NCI-H748 (cell line): ENCODE measurements around the gene PRR11.
A peak's percentile ranks its signal among the peaks of the same experiment; 100 is the strongest.
"Not testable (repeated sequence)": the region's sequence is repeated elsewhere in the genome, so short reads cannot be mapped to it uniquely, and the experiment has no call there.

Experiments used
- DNase-seq: peaks from one replicate; lab custom pipeline; 2025; ENCODE audit not compliant: unreplicated experiment; lab: John Stamatoyannopoulos, UW

PRR11 gene

DNA sequence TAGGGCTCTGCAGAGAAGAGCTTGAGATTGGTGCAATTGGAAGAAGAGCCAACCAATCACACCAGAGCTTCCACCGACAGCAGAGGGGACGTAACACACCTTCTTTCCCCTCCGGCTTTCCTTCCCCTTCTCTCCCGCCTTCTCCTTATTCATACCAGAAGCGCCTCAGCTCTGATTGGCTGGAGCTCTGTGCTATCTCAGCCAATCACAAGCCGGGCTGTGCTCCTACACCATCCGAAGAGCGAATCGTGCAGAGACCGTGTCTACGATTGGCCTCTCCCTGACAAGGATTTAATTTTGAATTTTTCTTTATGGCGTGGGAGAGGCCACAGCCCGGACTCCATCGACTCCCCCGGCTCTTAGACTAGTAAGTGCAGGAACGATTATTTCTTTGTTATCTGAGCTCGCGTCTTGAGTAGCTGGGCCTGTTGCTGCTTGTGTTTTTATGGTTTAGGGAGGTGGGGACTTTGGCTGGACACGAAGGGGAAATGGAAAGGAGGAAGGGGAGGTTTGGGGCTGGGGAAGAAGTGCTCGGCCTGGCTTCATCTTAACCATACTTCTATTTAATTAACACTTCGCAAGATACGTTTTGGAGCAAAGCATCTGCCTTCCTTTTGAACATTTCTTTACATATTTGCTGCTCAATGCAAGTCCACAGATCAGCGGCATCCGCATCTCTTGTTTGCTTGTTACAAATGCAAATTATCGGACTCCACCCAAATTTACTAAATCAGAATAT is at the start of gene PRR11:
TSS of gene PRR11 (plus strand) at position 308 of the 739 bp plus-strand sequence. CDS start 14,007 bp downstream, outside the sequence.
- DNase-seq, result peak; percentile 100

DNA sequence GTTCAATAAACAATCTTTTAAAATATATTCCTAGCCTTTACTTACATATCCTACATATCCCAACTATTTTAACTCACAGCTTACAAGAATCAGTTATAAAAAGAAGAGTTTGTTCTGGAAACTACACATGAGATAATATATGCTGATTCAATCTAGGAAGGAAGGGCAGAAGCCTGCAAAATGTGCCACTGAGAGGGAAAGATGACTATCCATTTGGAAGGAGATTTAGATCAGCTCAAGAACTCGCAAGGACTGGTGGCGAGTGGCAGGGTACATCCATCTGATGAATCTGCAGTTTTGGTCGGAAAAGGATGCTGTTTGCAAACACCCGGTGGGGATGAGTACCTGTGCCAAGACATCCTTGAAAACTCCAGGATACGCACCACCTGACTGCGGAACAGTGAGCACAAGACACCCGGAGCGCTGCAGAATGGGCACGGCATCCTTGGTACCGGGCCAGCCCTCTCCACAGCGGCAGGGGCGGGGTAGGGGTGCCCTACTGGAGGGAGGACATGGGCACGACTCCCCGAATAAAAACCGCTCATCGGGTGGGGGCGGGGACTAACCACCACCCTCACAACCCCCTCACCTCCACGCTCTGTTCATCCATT is 49.6 kb upstream of the PRR11 start:
- DNase-seq, result peak; percentile 70

GRCh38 chr17:59106463-59107305 is 48.9 kb upstream of the PRR11 start, which contains the start of gene TRIM37:
TSS of gene TRIM37 (minus strand) at chr17:59106880. CDS start at chr17:59106461, 419 bp downstream.
- DNase-seq, result peak; percentile 99

GRCh38 chr17:59107306-59107670 is 48.3 kb upstream of the PRR11 start:
- no peak for DNase-seq

DNA sequence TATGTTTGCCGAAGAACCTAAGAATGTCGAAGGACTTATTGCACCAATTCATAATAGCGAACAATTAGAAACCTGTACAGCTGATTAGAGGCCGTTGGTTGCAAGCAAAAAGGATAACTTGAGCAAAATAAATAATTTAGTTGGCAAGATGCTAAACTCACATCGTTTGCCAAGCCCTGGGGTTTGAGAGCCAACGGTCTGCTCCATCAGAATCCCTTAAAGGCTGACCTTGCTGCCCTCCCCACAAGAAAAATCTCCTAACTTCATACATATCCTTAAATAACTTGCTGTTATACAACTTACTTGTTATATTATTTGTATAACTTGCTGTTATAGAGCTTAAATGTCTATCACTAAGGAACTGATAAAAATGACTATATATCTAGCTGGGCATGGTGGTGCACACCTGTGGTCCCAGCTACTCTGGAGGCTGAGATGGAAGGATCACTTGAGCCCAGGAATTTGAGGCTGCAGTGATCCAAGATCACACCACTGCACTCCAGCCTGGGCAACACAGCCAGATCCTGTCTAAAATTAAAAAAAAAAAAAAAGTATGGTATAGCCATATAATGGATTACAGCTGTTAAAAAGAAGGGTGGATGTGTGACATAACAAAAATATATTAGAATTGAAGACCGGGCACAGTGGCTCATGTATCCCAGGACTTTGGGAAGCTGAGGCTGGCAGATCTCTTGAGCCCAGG is 47.0 kb upstream of the PRR11 start:
- no peak for DNase-seq

DNA sequence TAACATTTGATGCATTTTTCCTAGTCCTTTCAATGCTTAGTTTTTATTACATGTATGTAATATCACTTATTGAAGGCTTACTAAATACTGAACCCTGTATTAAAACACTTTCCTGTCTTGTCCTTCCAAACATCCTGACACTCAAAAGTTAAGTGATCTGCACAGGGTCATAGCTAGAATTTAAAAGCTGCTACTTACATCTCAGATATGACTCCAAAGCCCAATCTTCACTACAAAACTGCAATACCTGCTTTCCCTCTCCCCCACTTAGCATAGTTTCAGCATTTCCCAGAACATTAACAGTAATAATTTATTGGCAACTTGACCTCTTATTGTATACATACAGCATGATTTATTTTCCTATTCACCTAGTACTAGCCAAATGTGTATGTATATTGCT is 44.6 kb upstream of the PRR11 start:
- no peak for DNase-seq

DNA sequence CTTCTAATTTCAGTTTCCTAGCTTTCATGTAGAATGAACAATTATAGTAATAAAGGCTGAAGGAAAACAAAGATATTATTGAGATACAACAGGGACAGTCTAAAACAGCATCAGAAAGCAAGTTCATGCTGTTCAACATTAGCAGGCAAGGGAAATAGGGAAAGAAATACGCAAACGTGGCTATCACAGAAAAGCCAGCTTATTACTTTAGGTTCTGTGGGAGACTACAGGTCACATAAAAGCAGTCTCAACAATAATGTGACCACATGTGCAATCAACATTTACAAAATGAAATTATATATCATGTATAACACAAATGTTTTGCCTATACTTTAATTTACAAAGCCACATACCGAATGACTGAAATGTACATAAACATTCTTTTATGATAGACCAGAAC is 44.0 kb upstream of the PRR11 start:
- no peak for DNase-seq

GRCh38 chr17:59115474-59115873 is 40.1 kb upstream of the PRR11 start:
- DNase-seq, result no peak

DNA sequence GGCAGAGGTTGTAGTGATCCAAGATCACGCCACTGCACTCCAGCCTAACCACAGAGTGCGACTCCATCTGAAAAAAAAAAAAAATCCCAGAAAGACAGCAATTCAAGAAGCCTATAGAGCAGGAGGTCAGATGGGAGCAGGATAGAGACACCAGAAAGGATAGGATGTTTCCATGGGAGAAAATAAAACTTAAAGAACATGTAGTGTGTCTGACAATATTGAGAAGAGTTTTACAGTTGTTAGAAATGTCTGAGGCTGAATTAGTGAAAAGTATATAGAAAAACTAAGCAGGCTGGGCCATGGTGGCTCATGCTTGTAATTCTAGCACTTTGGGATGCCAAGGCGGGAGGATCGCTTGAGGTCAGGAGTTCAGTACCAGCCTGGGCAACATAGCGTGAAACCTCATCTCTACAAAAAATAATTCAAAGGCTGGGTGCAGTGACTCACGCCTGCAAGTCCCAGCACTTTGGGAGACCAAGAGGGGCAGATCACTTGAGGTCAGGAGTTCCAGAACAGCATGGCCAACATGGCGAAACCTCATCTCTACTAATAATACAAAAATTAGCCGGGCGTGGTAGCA is 33.6 kb upstream of the PRR11 start:
- no peak for DNase-seq

GRCh38 chr17:59124665-59125064 is 30.9 kb upstream of the PRR11 start:
- no peak for DNase-seq

GRCh38 chr17:59126809-59127417 is 28.6 kb upstream of the PRR11 start:
- no peak for DNase-seq

DNA sequence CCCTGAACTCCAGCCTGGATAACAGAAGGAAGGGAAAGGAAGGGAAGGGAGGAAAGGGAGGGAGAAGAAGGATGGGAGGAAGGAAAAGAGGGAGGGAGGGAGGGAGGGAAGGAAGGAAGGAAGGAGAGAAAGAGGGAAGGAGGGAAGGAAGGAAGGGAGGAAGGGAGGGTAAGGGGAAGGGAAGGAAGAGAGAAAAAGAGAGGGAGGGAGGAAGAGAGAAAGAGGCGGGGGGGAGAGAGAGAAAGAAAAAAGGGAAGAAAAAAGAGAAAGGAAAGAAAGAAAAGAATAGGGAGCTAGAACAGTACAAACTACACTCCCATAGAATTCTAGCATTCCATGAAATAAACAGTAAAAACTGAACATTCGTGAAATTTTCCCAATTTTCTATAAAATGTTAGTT is 25.7 kb upstream of the PRR11 start:
- DNase-seq, result no peak

- DNase-seq, result no peak
Measured at GRCh38 chr17:59131131-59131530, 24.4 kb upstream of the PRR11 start.

DNA sequence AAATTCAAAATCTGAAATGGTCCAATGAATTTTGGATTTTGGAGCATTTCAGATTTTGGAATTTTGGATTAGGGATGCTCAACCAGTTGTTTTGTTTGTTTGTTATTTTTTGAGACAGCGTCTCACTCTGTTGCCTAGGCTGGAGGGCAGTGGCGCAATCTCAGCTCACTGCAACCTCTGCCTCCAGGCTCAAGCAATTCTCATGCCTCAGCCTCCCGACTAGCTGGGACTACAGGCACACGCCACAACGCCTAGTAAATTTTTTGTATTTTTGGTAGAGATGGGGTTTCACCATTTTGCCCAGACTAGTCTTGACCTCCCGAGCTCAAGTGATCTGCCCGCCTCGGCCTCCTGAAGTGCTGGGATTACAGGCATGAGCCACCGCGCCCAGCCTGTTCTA is 17.2 kb upstream of the PRR11 start:
- not testable (repeated sequence) for DNase-seq

DNA sequence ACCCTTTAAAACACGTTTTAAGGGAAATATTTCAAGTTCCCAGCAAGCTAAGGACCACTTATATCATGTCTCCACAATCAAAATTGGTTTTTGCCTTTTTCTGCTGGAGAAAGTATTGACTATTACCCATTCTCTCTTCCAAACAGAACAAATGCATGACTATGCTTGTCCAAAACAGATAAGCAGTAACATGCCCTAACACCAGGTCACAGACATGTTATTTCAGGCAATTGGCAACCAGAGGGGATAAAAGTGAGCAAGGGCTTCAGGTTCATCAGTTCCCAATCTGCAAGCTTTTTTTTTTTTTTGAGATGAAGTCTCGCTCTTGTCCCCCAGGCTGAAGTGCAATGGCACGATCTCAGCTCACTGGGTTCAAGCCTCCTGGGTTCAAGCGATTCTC is 15.6 kb upstream of the PRR11 start:
- DNase-seq, result no peak

DNA sequence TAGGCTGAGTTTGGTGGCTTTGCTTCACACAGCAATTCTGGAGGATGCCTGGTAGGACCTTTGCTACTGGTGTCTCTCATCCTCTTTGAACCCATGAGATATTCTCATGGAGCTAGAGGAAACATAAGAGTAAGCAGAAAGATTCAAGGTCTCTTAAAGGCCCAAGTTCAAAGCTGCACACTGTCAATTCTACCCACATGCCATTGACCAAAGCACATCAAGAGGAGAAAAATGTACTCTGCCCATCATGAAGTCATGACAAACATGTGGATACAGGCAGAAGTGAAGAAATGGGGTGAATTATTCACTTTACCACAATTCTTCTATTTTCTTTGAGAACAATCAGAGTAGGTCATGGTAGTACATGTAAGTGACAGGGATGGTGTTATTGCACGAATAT is 13.7 kb upstream of the PRR11 start:
- DNase-seq, result no peak

- no peak for DNase-seq
Measured at GRCh38 chr17:59145571-59146096, 9.9 kb upstream of the PRR11 start.

DNA sequence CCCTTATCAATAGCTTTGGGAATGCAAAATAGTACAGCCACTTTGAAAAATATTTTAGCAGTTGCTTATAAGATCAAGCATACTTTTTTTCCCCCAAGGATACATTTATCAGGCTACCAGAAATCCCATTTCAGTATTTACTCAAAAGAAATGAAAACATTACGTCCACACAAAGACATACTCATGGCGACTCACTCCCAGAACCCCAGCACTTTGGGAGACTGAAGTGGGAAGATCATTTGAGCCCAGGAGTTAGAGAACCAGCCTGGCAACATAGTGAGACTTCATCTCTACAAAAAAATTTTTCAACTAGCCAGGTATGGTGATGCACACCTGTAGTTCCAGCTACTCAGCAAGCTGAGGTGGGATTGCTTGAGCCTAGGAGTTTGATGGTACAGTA is 6.5 kb upstream of the PRR11 start:
- DNase-seq, result no peak

DNA sequence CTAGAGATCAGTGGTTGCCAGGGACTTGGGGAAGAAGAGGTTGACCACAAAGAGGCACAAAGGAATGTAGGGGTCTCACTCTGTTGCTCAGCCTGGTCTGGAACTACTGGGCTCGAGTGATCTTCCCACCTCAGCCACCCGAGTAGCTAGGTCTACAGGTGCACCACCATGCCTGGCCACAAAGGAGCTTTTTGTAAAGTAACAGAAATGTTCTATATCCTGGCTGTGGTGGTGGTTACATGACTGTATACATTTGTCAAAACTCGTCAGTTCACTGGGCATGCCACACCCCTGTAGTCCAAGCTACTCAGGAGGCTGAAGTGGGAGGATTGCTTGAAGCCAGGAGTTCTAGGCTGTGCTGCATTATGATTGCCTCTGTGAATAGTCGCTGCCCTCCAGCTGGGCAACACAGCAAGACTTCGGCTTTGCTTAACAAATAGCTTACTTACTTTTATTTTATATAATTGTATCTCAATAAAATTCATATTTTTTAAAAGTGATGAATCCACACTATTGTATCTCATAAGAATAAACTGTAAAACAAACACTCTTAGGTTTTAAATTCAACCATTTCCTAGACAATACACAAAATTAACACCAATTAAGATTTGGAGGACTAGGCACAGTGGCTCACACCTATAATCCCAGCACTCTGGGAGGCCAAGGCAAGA is 5.6 kb upstream of the PRR11 start:
- DNase-seq, result no peak

DNA sequence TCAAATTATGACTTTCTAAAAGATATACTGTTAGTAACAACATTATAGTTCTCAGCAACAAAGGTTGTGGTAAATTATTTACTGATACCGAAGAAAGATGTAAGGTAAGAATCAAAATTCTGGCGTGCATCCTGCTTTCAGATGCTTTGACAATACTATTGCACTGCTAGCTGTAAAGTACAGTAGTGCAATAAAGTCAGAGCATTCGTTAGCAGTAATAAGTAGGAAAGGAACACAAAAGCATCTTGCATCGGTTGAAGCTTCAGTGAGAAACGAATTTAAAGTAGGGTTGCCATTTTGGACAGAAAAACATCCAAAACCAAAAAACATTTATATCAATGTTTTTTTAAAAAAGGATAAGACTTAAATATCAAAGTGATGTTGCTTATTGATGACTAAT is 4.5 kb upstream of the PRR11 start:
- DNase-seq, result no peak
